CD4-positive, alpha-beta T cell treated with Interleukin-4 for 1 hour (primary cell): ENCODE results near the gene MAT2B.
"Not testable (repeated sequence)": the region's sequence is repeated elsewhere in the genome, so short reads cannot be mapped to it uniquely, and the experiment has no call there.

Source experiments
- DNase-seq, 2 donors: peaks; one replicate each; pipeline ENCODE4 v3.0.0-alpha.2; 2020 to 2022

MAT2B gene

DNA sequence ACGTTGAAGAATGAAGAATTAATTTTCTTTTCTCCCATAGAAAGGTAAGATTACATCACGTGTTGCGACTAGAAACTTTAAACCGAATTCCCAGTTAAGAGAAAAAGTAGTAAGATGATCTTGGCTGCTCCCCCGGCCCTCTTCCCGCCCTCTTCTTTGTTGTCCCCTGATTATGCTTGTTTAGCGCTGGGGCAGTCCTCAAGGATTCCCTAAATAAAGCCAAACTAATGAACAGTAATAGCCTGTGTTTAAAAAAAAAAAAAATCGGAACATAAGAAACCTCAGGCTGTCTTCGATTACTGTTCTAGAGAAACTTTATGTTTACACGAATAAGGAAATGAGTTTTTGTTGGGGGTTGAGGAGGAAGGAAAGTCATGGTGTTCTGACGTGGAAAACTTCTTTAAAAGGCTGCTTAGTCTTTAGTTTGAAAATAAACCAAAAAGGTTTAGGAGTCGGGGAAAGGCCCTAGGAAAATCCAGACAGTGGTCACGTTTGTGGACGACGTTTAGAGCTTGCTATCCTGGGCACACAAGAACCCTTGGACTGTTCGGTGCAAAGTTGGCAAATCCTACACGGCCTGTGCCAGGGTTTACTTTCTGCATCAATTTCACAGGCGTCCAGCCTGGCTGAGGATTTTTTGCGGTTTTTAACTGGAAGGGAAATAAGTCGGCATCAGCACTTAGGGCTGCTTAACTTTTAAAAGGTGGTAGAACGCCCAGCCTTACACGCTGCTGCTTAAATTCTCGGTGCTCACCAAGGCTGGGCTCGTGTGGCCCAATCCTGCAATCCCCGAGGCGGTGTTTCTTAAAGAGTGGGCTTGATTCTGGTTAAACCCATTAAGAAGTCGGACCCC lies 1.1 kb upstream of the MAT2B start:
- DNase-seq, result peak; percentile 87

GRCh38 chr5:163505049-163505367 lies 411 bp upstream of the MAT2B start:
- DNase-seq, result no peak

- peak in 1 of 2 donors; percentile 24 for DNase-seq
Measured at GRCh38 chr5:163506095-163506457, 657 bp downstream of the MAT2B start.

GRCh38 chr5:163506726-163507125 lies 1.3 kb downstream of the MAT2B start:
- peak in 1 of 2 donors; percentile 51 for DNase-seq

DNA sequence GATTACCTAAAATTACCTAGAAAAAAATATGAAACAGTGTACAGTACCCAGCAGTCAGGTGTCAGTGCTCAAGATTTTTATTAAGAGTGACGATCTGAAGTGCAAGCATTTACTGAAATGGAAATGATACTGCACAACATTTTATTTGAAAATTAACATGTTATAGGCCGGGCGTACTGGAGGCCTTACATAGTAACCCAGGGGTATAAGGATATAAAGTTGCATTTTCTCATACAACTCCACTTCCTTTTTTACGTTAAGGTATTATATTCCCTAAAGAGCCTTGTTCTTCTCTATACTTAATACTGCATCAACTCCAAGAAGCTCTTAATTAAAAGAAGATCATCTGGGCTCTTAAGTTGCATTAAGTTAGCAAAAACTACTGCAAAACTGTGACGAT lies 3.3 kb downstream of the MAT2B start:
- DNase-seq, result peak in 1 of 2 donors; percentile 6

DNA sequence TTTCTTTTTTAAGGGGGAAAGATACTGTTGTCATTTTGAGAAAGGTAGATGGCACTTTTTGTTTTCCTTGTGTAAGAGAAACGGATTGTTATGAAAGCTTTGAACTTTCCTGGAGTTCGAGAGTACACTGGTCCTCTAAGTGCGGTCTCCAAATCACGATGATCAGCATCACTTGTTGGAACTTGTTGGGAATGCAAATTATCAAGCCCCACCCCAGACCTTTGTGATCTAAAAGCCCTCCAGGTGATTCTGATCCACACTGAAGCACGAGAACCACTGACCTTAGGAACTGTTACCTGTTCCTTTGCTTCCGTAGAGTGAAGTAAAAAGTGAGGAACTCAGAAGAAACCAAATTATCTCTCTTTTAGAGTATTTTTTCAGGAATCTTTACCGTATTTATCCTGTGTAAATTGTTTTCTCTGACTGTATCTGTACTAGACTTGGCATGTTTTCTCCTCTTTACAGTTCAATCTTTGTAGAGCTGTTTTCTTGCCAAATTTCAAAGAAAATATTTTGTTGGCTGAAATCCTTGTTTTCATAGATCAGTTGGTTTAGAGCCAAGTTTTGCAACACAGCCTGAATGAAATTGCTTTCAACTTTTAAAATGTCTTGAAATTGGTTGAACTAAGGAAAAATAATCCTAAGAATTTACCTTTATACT lies 4.0 kb downstream of the MAT2B start:
- no peak for DNase-seq

DNA sequence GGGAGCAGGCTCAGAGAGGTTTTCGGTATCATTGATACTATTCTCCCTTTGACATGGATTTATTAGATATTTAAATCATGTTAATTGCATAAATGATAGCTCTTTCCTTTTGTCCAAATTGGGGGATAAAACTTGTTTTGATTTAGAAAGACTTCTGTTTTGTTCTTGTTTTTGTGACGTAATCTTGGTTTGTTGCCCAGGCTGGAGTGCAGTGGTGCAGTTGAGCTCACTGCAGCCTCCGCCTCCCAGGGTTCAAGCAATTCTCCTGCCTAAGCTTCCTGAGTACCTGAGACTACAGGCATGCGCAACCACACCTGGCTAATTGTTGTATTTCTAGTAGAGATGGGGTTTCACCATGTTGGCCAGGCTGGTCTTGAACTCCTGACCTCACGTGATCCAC lies 7.1 kb downstream of the MAT2B start:
- DNase-seq, result no peak

GRCh38 chr5:163525096-163525495 lies 19.7 kb downstream of the MAT2B start:
- DNase-seq, result no peak

DNA sequence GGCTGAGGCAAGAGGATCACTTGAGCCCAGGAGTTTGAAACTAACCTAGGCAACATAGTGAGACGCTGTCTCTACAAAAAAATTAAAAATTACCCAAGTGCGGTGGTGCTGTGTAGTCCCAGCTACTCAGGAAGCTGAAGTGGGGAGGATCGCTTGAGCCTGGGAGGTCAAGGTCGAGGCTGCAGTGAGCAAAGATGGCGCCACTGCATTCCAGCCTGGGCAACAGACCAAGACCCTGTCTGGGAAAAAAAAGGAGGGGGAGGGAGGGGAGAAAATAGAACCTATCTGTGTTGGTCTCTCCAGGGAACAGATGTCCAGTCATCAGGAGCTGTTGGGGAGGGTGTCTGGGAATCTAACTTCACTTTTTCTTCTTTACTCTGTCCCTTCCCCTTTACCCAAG lies 24.3 kb downstream of the MAT2B start:
- no peak for DNase-seq

DNA sequence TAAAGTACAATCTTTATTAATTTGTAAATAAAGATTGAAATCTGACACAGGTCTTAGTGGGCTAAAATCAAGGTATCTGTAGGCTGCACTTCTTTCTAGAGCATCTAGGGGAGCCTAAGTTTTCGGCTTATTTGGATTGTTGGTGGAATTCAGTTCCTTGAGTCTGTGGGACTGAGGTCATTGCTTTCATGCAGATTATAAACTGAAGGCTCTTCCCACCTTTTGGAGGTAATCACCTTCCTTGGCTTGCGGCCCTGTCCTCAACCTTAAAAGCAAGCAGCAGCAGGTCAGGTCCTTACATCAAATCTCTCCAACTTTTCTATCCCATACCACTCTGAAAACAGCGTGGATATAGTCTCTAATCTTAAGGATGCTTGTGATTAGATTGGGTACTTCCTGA lies 25.9 kb downstream of the MAT2B start:
- no peak for DNase-seq

- no peak for DNase-seq
Measured at GRCh38 chr5:163532171-163533084, 27.0 kb downstream of the MAT2B start.

GRCh38 chr5:163533223-163533622 lies 27.8 kb downstream of the MAT2B start:
- no peak for DNase-seq

- DNase-seq, result no peak
Measured at GRCh38 chr5:163534492-163535094, 29.2 kb downstream of the MAT2B start.

DNA sequence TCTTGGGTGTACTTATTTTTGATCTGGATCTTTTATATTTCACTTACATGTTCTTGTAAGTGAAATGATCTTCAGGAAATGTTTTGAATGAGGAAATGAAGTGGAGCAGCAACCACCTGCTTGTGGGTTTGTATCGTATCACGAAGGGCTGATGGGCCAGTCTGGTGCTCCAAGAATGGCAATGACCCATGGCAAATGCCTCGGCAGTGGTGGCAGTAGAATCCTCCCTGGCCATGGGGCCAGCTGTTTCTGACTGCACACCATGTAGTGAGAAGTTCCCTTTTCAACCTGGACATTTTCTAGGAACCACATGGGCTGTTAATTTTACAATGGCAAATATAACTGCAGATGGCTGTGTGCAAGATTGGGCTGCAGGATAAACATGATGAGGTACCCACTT lies 29.9 kb downstream of the MAT2B start:
- no peak for DNase-seq

DNA sequence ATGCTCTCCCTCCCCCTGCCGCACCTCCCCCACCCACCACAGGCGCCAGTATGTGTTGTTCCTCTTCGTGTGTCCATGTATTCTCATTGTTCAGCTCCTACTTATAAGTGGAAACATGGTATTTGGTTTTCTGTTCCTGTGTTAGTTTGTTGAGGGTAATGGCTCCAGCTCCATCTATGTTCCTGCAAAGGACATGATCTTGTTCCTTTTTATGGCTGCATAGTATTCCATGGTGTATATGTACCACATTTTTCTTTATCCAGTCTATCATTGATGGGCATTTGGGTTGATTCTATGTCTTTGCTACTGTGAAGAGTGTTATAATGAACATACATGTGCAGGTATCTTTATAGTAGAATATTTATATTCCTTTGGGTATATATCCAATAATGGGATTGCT lies 31.0 kb downstream of the MAT2B start:
- not testable (repeated sequence) for DNase-seq

DNA sequence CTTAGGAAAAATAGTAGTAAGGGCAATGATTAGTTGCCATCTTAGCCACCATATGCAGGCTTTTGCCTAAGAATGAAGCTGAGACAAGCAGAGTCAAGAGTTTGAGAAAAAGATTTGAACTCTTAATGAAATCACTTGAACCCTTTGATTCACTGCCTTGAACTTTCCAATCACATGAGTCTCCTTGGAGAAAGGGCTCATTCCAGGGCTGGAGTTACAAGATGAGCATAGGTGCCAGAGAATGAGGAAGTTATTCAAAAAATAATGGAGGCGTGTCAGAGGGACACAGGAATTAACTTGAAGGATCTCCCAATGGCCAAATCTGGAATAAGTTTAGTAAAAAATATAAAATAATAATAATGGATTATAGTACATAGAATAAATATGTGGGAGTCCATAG lies 35.3 kb downstream of the MAT2B start:
- no peak for DNase-seq

- DNase-seq, result no peak
Measured at GRCh38 chr5:163542771-163543170, 37.4 kb downstream of the MAT2B start.

- no peak for DNase-seq
Measured at GRCh38 chr5:163544041-163544440, 38.6 kb downstream of the MAT2B start.

DNA sequence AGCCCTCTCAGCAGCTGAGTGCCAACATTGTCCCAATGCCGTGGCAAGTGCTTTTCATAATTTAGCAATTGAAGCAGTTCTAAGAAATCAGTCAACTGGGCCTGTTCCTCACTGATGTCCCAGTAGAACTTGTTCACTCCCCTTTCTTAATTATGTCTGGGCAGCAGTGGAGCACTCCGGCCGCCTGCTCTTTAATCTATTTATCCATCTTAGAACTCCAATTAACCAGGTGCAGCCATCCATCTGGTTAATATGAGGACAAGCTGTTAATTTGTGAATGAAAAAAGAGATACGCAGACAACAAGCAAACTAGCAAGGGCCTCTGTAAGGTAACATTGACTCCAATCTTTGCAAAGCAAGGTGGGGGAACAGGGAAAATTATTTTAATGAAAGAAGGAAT lies 39.4 kb downstream of the MAT2B start:
- no peak for DNase-seq

- DNase-seq, result peak in 1 of 2 donors; percentile 10
Measured at GRCh38 chr5:163548649-163549048, 43.2 kb downstream of the MAT2B start.

- DNase-seq, result no peak
Measured at GRCh38 chr5:163551156-163551555, 45.7 kb downstream of the MAT2B start.

DNA sequence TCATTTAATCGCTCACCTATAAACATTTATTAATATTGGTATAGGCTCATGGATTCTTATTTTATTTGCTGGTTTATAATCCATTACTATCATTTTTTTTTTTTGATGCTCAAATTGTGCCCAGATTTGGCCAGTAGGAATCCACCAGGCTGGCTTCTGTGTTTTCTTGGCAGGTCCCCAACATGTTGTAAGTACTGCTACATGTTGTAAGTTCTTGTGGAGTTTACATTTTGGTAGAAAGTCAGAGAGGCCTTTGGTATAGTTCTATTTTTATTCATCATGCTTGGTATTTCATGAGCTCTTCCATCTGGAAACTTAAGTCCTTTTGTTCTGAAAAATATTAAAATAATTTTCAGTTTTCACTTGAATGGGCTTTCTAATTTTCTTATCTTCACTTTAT lies 47.1 kb downstream of the MAT2B start:
- DNase-seq, result no peak

DNA sequence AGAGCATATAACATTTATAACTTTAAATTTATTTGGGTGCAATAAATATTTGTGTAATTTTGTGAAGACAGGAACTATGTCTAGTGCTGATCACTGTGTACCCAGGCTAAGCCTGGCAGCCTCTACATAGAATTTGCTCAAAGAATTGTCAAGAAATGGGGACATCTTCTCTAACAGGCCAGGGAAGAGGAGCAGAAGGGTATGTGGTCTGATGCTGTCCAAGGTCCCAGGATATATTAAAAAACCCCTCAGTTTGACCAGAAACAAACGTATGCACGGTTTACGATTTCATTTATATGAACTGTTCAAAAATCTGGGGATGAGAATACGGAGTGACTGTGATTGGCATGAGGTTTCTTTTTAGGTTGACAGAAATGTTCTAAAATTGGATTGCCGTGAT lies 55.9 kb downstream of the MAT2B start:
- no peak for DNase-seq
